SKM-1 (cell line): Measurements from ENCODE around the gene CAMK2G.

Source experiments
- DNase-seq: peaks from one replicate; lab custom pipeline; 2025; ENCODE audit not compliant: unreplicated experiment; lab: John Stamatoyannopoulos, UW

Gene CAMK2G

DNA sequence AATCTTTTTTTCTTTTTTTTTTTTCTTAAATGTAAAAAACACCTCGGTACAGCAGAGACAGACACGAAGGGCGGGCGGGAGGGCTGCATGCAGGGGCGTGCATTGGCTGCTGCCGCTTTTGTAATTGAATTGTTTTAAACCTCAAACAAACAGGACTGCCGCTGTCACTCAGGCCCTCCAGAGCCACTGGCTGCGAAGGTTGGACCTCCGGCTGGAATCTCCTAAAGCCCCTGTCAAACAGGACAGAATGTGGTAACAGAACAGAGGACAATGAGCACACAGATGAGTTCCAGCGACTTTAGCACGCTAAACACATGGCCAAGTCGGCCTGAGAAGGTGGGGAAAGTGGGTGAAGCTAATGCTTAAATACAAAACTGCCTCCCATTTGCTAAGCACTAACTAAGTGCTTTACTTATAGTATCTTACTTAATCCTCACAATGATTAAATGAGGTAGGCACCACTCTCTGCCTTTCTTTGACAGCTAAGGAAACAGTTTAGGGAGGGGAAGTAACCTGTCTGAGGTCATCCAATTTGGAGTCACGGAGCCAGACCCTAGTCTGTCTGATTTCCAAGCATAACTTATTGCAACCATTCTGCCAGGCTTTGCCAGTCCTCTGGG lies 60.0 kb downstream of the CAMK2G start:
- no peak for DNase-seq

DNA sequence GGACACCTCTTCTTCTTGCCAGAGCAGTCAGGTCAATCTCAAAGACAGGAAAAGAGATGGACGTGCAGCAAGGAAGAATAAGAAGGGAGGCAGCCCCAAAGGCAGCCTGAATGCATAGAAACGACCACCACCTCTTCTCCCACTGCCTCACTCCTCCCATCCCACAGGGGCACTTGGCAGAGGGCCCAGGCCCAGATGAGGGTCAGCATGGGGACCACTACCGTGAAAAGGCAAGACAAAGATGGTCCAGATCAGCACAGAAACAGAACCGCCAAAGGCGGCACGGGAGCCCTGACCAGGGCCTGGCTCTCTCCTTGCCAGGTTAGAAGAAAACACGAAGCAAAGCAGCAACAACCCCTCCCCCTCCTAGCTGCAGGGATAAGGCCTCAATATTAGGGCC lies 61.0 kb downstream of the CAMK2G start:
- DNase-seq: no peak

DNA sequence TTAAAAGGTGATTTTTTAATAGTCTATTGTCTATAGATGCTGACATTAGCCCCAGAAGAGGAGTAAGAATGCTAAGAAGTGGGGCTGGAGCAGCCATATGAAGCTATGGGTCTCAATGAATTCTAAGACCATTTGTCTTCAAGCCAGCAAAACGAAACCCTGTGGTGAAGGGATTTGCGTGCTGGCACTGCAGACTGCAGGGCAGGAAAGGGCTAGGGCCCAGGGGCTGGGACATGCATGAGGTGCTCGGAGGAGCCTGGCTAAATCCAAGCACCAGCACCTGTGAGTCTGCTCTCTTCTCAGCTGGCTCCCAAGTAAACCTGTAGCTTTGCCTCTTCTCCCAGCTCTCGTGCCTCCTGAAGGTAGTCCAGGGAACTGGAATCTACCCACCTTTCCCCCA lies 61.7 kb downstream of the CAMK2G start:
- DNase-seq: no peak

DNA sequence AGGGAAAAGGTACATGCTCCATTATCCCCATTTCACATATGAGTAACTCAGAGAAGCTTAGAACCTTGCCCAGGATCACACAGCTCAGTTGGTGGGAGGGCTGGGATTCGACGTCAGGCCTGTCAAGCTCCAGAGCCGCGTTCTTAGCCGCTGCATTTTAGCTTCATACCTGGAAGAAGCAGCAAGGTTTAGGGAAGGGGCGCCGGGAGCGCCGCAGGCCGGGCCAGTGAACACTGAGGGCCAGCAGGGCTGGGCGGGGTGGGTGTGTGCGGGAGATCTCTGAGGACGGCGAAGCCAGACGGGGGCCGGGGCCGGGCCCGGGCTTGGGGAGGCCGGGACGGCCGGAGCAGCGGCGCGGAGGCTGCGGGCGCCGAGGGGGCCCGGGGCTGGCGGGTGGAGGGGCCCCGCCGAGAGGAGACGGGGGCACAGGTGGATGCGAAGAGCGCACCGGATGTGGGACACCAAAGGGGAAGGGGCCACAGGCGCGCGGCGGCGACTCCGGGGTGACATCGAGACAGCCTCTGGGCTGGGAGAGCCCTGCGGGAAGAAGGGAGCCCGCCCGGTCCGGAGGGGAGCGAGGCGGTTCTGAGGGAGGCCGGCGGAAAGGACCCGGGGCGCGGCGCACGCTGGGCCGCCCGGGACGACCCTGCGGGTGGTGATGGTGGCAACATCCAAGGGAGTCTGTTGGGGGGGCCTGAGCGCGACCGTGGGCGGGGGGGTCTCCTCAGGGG lies 63.5 kb downstream of the CAMK2G start:
- DNase-seq: no peak

DNA sequence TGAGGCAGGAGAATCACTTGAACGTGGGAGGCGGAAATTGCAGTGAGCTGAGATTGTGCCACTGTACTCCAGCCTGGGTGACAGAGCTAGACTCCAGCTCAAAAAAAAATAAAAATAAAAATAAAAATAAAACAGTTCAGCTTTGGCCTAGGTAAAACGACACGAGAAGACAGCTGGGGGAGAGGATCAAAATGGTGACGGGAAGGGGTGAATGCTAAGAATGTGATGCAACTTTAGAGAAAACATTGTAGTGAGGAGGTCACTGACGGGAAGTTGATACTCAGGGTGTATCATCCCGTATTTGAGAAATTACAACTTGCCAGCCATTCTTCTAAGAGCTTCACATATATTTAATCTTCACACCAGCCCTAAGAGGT lies 64.0 kb downstream of the CAMK2G start:
- no peak for DNase-seq

- no peak for DNase-seq
Observed at GRCh38 chr10:73809061-73809818, 65.1 kb downstream of the CAMK2G start.

- no peak for DNase-seq
Observed at GRCh38 chr10:73808021-73808815, 66.1 kb downstream of the CAMK2G start.

DNA sequence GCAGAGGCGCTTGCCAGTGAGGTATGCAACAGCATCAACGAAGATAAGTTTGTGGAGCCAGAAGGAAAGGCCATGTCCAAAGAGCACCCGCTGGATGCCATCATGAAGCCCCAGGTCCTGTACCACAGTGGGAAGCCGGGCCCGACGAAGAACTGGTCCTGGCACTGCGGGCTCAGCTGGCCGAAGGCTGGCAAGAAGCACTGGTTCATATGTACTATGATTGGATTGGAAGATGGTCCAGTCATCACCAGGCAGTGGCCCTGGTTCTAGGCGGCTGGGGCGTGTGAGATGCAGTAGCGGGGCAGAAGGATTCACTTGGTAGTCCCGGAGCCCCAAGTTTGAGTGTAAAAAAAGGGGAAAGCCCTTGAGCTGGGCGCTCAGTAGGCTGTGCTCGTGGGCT lies 66.9 kb downstream of the CAMK2G start:
- DNase-seq: no peak

DNA sequence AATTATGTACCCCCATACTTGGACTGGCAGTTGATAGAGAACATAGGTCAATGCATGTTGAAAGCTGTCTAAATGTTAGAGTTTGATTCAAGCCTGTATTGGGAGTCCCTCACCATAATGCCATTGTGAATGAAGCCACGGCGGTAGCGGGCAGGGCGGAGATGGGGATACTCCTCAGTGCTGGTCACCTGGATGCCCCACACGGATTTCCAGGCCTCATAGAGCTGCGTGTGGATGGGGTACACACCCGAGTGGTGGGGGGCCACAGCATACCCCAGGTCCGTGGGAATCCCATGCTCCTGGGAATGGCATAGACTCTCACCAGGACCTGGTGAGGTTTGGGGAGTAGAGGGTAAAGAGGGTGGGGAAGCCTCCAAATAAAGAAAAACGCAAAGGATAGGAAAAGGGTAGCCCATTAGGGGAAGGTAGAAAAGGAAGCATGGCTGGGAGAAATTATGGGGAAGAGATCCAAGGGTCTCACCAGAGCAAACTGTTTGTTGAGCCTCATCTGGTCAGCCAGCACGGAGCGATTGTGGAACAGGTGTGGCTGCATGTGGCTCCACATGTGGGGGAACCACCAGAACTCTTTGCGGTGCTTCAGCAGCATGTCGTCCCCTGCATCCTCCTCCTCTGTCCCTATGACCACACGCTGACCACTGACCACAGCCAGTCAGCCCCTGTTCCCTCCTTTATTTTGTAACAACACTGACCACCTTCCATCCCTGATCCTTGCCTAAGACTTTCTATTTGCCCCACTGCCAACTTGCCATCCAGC lies 68.0 kb downstream of the CAMK2G start:
- DNase-seq: no peak

GRCh38 chr10:73803680-73804286 lies 70.6 kb downstream of the CAMK2G start:
- DNase-seq: no peak

DNA sequence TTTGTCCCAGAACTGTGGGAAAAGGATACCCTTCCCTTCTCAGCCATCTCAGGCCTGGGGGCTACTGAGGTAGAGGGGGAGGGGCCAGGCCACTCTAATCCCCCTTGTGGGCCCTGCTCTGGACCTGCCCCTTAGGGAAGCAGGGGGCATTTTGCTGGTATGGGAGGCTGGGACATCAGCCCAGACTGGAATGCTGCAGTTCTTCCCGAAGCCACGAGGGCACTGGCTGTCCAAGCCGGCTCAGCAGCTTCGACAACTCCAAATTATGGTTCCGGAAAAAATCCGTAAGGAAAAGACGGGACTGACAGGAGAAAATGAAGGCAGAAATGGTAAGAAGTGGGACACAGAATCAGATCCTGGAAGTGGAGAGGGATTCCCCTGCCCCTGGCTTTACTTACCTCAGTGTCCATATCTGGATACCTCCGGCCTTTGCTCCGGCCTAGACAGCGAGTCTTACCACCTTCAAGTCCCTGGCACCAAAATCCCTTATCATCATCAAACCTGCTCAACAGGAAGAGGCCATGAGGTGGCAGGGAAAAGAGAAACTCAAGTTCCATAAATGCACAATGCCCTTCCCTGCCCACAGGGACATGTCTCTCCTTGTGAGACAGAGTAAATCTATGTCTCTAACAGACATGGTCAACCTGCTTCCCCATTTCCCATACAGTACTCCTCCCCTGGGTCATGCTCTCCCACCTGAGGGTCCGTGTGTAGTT lies 71.9 kb downstream of the CAMK2G start:
- DNase-seq: no peak

GRCh38 chr10:73801253-73801590 lies 73.1 kb downstream of the CAMK2G start:
- no peak for DNase-seq

DNA sequence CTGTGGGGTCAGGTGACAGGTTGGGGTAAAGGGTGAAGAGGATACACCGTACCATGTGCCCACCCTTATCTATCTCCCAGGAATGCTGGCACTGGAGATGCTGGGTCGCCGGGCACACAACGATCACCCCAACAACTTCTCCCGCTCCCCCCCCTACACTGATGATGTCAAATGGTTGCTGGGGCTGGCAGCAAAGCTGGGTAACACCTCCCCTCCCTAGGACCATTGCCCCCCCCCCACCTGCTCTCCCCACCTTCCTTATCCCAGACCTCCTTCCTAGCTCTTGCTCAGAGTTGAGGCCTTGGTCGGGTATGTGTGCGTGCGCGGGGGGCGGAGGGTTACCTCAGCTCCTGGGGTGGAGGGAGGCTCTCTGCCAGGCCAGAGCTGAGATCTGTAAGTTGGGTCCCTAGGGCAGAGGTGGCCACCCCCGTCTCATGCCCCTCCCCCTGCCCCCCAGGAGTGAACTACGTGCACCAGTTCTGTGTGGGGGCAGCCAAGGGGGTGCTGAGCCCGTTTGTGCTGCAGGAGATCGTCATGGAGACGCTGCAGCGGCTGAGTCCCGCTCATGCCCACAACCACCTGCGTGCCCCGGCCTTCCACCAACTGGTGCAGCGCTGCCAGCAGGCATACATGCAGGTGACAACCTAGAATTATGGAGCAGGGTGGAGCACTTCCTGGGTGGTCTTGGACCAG lies 73.6 kb downstream of the CAMK2G start:
- DNase-seq: no peak

GRCh38 chr10:73799899-73800559 lies 74.3 kb downstream of the CAMK2G start:
- DNase-seq: no peak

GRCh38 chr10:73798927-73799560 lies 75.3 kb downstream of the CAMK2G start:
- DNase-seq: no peak

DNA sequence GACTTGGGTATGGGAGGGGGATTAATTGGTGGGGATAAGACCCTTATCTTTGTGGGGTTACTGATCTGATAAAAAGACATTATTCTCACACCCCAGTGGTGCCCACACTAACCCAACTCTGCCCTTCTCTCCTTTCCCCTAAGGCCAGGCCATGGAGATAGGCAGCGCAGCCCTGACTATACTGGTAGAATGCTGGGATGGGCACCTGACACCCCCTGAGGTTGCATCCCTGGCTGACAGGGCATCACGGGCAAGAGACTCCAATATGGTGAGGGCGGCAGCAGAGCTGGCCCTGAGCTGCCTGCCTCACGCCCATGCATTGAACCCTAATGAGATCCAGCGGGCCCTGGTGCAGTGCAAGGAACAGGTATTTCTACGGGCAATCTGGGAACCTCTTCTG lies 76.3 kb downstream of the CAMK2G start:
- no peak for DNase-seq

GRCh38 chr10:73797324-73798025 lies 76.9 kb downstream of the CAMK2G start:
- no peak for DNase-seq

DNA sequence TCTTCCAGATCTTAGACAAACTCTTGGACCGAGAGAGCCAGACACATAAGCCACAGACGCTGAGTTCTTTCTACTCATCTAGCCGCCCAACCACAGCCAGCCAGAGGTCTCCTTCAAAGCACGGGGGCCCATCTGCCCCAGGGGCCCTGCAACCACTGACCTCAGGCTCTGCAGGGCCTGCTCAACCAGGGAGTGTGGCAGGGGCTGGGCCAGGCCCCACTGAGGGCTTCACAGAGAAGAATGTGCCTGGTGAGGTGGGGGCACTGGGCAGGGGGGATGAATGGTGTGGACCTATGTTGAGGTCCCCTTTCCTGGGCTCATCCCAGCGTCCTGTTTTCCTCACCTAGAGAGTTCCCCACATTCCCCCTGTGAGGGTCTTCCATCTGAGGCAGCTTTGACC lies 77.6 kb downstream of the CAMK2G start:
- DNase-seq: no peak
